Measurements from ENCODE around the gene LRP1B. TPM values are rescaled to one million over a fixed set of nuclear protein-coding genes. Genes with fewer than 3 reads are reported as not detected.

The LRP1B gene
- total and polyA plus RNA-seq, 2 donors (not counting 1 experiment from before 2014, with no cell fraction given), result not detected

DNA sequence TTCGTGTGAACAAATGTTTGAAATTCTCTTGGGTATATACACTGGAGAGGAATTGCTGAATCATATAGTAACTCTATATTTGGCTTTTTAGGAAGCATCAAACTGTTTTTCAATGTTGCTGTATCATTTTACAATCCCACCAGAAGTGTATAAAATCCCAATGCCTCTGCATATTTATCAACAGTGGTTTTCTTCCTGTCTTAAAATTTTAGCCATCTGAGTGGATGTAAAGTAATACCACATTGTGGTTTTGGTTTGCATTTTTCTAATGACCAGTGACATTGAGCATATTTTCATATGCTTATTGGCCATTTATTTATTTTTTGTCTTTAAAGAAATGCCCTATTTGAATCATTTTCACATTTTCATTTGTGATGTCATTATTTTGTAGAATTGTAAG, 22.8 kb upstream of the LRP1B start:
- Histone ChIP-seq H3K9ac (ENCODE audit: low read length) (no peak overlapping the region), H3K36me3 (replicated peaks in 1 of 2; ENCODE audit: control extremely low read depth in 1 of 2, control insufficient read depth in 1 of 2, extremely low read depth in 1 of 2, insufficient read depth in 2 of 2, low read length in 1 of 2) (no peaks in the 10 kb centered on the region), H3K27me3 (replicated peaks in 1 of 4; ENCODE audit: control extremely low read depth in 1 of 4, control insufficient read depth in 3 of 4, insufficient read depth in 4 of 4, low read length in 3 of 4) (no peaks in the 10 kb centered on the region), H2AFZ (ENCODE audit: insufficient read depth, low read depth, low read length, poor library complexity, severe bottlenecking) (no peak overlapping the region), H3K4me2 (replicated peaks; ENCODE audit: low read depth, low read length, poor library complexity, severe bottlenecking) (no peak overlapping the region), H3K4me3 (ENCODE audit: control extremely low read depth in 1 of 5, extremely low read depth in 1 of 5, insufficient read depth in 1 of 5, low read depth in 2 of 5, low read length in 4 of 5) (no peak overlapping the region), H3K9me3 (ENCODE audit: control extremely low read depth in 1 of 3, control insufficient read depth in 2 of 3, insufficient read depth in 1 of 3, low read length in 2 of 3) (no peaks in the 10 kb centered on the region), H3K27ac (ENCODE audit: low read length in 2 of 2) (no peak overlapping the region), H3K79me2 (ENCODE audit: control insufficient read depth, insufficient read depth, low read length) (no peaks in the 10 kb centered on the region), H4K20me1 (ENCODE audit: control insufficient read depth, insufficient read depth, low read length, poor library complexity, severe bottlenecking) (no peaks in the 10 kb centered on the region), H3K4me1 (ENCODE audit: control insufficient read depth in 2 of 2, insufficient read depth in 2 of 2, low read length in 2 of 2) (no peaks in the 10 kb centered on the region)
- ChIA-PET CTCF (no interaction called here), POLR2A (no interaction called here)
- no peaks in the 10 kb centered on the region for H3K9me3 Mint-ChIP-seq (ENCODE audit: insufficient read depth)
- DNase-seq, result no peak
- no CpG with 5 or more reads among the region's 1 CpG for WGBS (ENCODE audit: insufficient coverage)
- no peak overlapping the region for H3K4me3 Mint-ChIP-seq
- H3K27ac Mint-ChIP-seq, result no peak overlapping the region
- no peaks in the 10 kb centered on the region for H3K27me3 Mint-ChIP-seq
- TF ChIP-seq, protein P1, sequence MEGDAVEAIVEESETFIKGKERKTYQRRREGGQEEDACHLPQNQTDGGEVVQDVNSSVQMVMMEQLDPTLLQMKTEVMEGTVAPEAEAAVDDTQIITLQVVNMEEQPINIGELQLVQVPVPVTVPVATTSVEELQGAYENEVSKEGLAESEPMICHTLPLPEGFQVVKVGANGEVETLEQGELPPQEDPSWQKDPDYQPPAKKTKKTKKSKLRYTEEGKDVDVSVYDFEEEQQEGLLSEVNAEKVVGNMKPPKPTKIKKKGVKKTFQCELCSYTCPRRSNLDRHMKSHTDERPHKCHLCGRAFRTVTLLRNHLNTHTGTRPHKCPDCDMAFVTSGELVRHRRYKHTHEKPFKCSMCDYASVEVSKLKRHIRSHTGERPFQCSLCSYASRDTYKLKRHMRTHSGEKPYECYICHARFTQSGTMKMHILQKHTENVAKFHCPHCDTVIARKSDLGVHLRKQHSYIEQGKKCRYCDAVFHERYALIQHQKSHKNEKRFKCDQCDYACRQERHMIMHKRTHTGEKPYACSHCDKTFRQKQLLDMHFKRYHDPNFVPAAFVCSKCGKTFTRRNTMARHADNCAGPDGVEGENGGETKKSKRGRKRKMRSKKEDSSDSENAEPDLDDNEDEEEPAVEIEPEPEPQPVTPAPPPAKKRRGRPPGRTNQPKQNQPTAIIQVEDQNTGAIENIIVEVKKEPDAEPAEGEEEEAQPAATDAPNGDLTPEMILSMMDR (IDR thresholded peaks at IDR 0.05), result no peak
- no peak for TF ChIP-seq EZH2 (IDR thresholded peaks at IDR 0.05; ENCODE audit: borderline replicate concordance, insufficient read depth, low read depth, low read length, poor library complexity, severe bottlenecking)
- intact Hi-C loops (cut with micrococcal nuclease), result no loop called here
- no peak for ATAC-seq (ENCODE audit: low read depth)
- no peaks in the 10 kb centered on the region for H3K4me1 Mint-ChIP-seq

DNA sequence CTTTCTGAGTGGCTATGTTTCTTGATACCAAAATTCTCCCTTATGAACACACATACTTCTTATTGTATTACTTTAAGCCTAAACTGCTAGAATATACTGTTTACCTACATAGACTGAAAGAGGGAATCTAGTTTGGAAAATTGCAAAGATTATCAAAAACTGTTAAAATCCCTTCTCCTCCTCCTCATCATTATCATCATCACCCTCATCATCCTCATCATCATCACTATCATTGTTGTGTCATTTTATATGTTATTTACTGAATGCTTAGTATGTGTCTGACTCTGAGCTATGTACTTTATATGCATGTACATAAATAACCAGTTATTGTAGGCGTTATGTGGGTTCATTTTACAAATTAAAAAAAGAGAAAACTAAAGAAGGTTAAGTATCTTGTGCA, 19.6 kb upstream of the LRP1B start:
- no peaks in the 10 kb centered on the region for H3K27me3 ChIP-seq (replicated peaks in 1 of 4; ENCODE audit: control extremely low read depth in 1 of 4, control insufficient read depth in 3 of 4, insufficient read depth in 4 of 4, low read length in 3 of 4)
- DNase-seq, result no peak
- Mint-ChIP-seq H3K27ac (no peak overlapping the region), H3K4me1 (no peaks in the 10 kb centered on the region), H3K4me3 (no peak overlapping the region), H3K27me3 (no peaks in the 10 kb centered on the region), H3K9me3 (ENCODE audit: insufficient read depth) (no peaks in the 10 kb centered on the region)
- H3K27ac ChIP-seq (ENCODE audit: low read length in 2 of 2), result no peak overlapping the region
- intact Hi-C loops (cut with micrococcal nuclease), result no loop called here
- H3K9me3 ChIP-seq (ENCODE audit: control extremely low read depth in 1 of 3, control insufficient read depth in 2 of 3, insufficient read depth in 1 of 3, low read length in 2 of 3), result no peaks in the 10 kb centered on the region
- H3K9ac ChIP-seq (ENCODE audit: low read length), result no peak overlapping the region
- H3K4me2 ChIP-seq (replicated peaks; ENCODE audit: low read depth, low read length, poor library complexity, severe bottlenecking), result no peak overlapping the region
- POLR2A ChIA-PET, result no interaction called here
- no peaks in the 10 kb centered on the region for H3K4me1 ChIP-seq (ENCODE audit: control insufficient read depth in 2 of 2, insufficient read depth in 2 of 2, low read length in 2 of 2)
- no peak for TF ChIP-seq EZH2 (IDR thresholded peaks at IDR 0.05; ENCODE audit: borderline replicate concordance, insufficient read depth, low read depth, low read length, poor library complexity, severe bottlenecking)
- TF ChIP-seq, protein P1 (IDR thresholded peaks at IDR 0.05), result no peak
- CTCF ChIA-PET, result no interaction called here
- WGBS (ENCODE audit: insufficient coverage), result no CpG with 5 or more reads among the region's 1 CpG
- no peak for ATAC-seq (ENCODE audit: low read depth)
- H2AFZ ChIP-seq (ENCODE audit: insufficient read depth, low read depth, low read length, poor library complexity, severe bottlenecking), result no peak overlapping the region
- H4K20me1 ChIP-seq (ENCODE audit: control insufficient read depth, insufficient read depth, low read length, poor library complexity, severe bottlenecking), result no peaks in the 10 kb centered on the region
- no peaks in the 10 kb centered on the region for H3K79me2 ChIP-seq (ENCODE audit: control insufficient read depth, insufficient read depth, low read length)
- no peaks in the 10 kb centered on the region for H3K36me3 ChIP-seq (replicated peaks in 1 of 2; ENCODE audit: control extremely low read depth in 1 of 2, control insufficient read depth in 1 of 2, extremely low read depth in 1 of 2, insufficient read depth in 2 of 2, low read length in 1 of 2)
- no peak overlapping the region for H3K4me3 ChIP-seq (ENCODE audit: control extremely low read depth in 1 of 5, extremely low read depth in 1 of 5, insufficient read depth in 1 of 5, low read depth in 2 of 5, low read length in 4 of 5)
